GM12865 (cell line): ENCODE measurements around the gene B3GALNT2.

Experiments
- DNase-seq: peaks from one replicate; pipeline ENCODE4 v3.0.0; 2010; ENCODE audit warnings: low read depth
- H3K4me3 ChIP-seq: 2 replicates; pipeline ENCODE4 v1.5.1; 2011; ENCODE audit warnings: mild to moderate bottlenecking, low read depth, low read length, control low read depth
- TF ChIP-seq, protein P1 (sequence below): IDR thresholded peaks from 2 replicates; pipeline ENCODE4 v1.5.1; 2011; ENCODE audit warnings: low read length, control low read depth, low read depth, inconsistent platforms; ENCODE audit not compliant: insufficient read depth; ENCODE audit errors: missing control alignments

The B3GALNT2 gene

DNA sequence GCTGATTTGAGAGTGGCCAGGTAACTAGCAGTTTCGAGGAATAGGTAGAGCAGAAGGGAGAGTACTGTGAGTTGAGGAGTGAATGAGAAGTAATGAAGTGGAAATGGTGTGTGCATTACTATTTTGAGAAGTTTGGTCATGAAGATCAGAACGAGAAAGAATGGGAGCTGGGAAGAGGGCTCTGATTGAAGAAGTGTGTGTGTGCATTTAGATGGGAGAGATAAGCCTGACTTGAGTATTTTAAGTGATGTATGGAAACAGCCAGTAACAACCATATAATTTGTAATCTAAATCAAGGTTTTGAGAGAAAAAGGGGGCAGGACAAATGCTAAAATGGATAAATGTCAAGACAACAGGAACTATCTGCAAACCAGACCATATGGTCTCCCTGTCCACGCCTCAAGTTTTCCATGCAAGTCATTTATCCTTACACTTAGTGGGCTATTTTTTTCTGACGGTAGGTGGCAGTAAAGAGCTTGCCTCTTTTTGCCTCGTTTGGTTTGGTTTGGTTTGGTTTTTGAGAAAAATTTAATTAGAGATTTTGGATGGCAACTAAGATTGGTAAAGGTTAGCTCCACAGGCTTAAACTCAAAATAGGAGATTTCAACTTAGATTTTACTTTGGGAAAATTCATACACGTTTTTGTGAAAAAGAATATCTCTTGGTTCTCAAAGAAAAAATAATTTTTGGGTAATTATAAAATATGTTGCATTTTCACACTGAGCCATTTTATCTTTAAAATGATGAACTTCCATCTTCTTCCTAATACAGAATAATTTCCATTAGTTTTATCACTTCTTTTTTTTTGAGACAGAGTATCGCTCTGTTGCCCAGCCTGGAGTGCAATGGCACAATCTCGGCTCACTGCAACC is 9.5 kb upstream of the B3GALNT2 start:
- TF ChIP-seq, protein P1, sequence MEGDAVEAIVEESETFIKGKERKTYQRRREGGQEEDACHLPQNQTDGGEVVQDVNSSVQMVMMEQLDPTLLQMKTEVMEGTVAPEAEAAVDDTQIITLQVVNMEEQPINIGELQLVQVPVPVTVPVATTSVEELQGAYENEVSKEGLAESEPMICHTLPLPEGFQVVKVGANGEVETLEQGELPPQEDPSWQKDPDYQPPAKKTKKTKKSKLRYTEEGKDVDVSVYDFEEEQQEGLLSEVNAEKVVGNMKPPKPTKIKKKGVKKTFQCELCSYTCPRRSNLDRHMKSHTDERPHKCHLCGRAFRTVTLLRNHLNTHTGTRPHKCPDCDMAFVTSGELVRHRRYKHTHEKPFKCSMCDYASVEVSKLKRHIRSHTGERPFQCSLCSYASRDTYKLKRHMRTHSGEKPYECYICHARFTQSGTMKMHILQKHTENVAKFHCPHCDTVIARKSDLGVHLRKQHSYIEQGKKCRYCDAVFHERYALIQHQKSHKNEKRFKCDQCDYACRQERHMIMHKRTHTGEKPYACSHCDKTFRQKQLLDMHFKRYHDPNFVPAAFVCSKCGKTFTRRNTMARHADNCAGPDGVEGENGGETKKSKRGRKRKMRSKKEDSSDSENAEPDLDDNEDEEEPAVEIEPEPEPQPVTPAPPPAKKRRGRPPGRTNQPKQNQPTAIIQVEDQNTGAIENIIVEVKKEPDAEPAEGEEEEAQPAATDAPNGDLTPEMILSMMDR, result peak; percentile 78
- DNase-seq, result peak; percentile 71

GRCh38 chr1:235511470-235512240 is 7.4 kb upstream of the B3GALNT2 start:
- H3K4me3 ChIP-seq, result no peak overlapping the region
- TF ChIP-seq, protein P1, result no peak
- no peak for DNase-seq

More for the DNA sequence above, 9.5 kb upstream of the B3GALNT2 start:
- H3K4me3 ChIP-seq, result no peak overlapping the region

- no peak overlapping the region for H3K4me3 ChIP-seq
- TF ChIP-seq, protein P1, result no peak
Measured at GRCh38 chr1:235510823-235511222, 6.6 kb upstream of the B3GALNT2 start.

GRCh38 chr1:235507623-235508022 is 3.4 kb upstream of the B3GALNT2 start:
- no peak overlapping the region for H3K4me3 ChIP-seq
- DNase-seq, result no peak
- TF ChIP-seq, protein P1, result no peak

More at GRCh38 chr1:235510823-235511222, 6.6 kb upstream of the B3GALNT2 start:
- no peak for DNase-seq

DNA sequence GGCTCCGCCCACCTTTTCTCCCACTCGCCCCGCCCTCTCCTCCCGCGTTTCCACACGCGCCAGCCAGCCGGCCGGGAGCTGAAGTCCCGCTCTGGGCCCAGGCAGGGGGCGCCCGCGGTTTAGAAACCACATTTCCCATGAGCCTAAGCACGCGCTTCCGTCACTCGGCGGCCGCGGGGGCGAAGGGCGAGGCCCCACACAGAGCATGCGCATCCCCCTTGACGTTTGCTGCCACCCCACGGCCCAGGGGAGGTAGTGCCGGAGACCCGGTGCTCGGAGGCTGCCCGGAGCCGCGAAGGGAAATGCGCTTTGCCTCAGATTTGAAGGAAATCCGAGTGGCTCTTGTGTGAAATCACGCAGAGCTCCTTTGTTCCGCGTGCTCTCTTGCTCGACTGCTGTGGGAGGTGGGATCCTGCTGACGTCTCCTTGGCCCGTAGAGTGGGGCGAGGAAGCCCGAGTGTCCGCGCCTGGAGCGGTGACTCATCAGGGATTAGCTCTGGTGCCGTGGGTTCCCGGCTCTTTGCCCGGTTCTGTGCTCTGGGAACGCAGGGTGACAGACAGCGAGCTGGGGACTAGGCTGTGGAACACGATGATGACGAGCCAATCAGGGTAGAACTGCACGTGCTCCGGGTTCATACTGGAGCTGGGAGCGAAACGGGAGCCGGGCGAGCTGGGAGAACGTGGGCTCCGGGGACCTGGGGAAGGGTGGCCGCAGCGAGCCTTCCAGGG is 406 bp upstream of the B3GALNT2 start:
- peak overlapping the region; percentile 63 for H3K4me3 ChIP-seq
- peak; percentile 100 for DNase-seq
- TF ChIP-seq, protein P1, result peak; percentile 87

DNA sequence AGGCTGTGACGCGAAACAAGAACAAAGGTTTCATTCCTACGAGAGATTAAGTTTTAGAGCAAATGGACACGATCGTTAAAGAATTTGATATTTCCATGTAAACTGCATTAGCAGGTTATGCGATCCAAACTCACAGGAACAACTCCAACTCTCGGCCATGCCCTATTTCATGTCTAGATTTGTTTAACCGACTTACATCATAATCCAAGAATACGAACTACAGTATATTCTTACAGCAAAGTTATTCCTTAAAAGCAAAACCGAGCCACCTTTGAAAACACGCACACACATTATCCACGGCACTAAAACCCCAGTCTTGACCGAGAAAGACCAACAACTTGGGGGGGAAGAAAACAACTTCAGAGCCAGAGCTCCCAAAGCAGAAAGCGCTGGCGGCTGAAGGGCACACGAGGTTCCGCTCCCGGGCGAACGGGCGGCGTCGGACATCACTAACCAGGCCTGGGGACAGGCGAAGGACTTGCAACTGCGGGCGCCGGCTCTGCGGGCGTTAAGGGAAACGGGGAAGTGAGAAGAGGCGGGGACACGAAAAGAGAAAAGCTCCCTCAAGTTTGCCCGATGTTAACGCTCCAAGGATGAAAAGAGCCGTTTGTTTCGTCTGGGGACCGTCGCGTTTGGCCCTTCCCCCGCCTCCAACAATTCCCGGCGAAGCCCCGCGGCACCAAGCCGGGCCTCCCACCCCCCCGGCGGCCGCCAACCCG is 690 bp downstream of the B3GALNT2 start:
- H3K4me3 ChIP-seq, result peak overlapping the region; percentile 63
- DNase-seq, result peak; percentile 71
- TF ChIP-seq, protein P1, result no peak
